ENCODE measurements around the gene RILPL2. TPM values are rescaled to one million over a fixed set of nuclear protein-coding genes. Genes with fewer than 3 reads are reported as not detected.
"Not testable (repeated sequence)": the region's sequence is repeated elsewhere in the genome, so short reads cannot be mapped to it uniquely, and the experiment has no call there.

Gene RILPL2
- total RNA-seq, 1 experiment from 2014 or later = 2.6 TPM

DNA sequence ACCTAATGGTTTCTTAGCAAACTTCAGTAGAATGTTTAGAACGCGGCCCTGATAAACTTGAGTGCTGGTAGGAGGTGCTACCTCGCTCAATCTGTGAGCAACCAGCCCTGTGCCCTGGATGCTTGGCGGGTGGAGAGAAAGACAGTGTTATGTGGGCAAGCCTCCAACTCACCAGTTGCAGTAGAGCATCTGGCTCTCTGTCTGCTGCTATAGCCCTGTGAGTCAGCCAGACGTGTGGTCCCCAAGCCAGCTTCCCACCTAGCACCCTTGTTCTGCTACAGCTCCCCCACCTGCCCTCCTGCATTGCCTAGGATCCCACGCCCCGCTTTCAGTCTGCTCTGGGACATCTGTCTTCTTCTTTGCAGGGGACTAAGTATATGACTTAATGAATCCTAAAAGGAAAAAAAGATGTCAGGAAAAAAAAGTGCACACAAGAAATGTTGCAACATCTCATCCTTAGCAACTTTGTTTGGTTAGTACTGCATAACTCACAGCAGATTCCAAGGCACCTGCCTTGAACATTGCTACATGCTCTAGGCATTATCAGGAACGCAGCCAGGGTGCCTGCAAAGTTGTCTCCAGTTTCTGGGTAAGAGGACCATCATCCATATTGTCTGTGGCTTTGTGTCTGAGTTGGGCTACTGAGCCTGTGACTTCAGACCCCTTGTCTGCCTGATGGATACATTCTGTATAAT is 35.0 kb upstream of the RILPL2 start:
- no peak overlapping the region for H3K4me3 Mint-ChIP-seq (ENCODE audit: unreplicated experiment)
- no peaks in the 10 kb centered on the region for H3K9me3 Mint-ChIP-seq (ENCODE audit: unreplicated experiment)
- no peaks in the 10 kb centered on the region for H3K27me3 Mint-ChIP-seq (ENCODE audit: insufficient read depth, unreplicated experiment)
- peak; percentile 65 for DNase-seq (ENCODE audit: unreplicated experiment)
- H3K27ac Mint-ChIP-seq (ENCODE audit: low read depth, unreplicated experiment) = peak overlapping the region; percentile 80
- intact Hi-C loops (cut with micrococcal nuclease) = no loop called here
- H3K36me3 Mint-ChIP-seq (ENCODE audit: insufficient read depth, unreplicated experiment) = peaks cover 58% of the 10 kb centered on the region
- TF ChIP-seq, protein P1, sequence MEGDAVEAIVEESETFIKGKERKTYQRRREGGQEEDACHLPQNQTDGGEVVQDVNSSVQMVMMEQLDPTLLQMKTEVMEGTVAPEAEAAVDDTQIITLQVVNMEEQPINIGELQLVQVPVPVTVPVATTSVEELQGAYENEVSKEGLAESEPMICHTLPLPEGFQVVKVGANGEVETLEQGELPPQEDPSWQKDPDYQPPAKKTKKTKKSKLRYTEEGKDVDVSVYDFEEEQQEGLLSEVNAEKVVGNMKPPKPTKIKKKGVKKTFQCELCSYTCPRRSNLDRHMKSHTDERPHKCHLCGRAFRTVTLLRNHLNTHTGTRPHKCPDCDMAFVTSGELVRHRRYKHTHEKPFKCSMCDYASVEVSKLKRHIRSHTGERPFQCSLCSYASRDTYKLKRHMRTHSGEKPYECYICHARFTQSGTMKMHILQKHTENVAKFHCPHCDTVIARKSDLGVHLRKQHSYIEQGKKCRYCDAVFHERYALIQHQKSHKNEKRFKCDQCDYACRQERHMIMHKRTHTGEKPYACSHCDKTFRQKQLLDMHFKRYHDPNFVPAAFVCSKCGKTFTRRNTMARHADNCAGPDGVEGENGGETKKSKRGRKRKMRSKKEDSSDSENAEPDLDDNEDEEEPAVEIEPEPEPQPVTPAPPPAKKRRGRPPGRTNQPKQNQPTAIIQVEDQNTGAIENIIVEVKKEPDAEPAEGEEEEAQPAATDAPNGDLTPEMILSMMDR (IDR thresholded peaks at IDR 0.05; ENCODE audit: unreplicated experiment) = no peak
- BruUV-seq (replicated peaks) = no TSS peak
- ChIA-PET CTCF (no interaction called here), POLR2A (interaction anchor here (0.6 to 1.1 kb wide), 4 partner anchors 92 to 239 kb away, joined by 3 to 4 read pairs (median 3); partner anchors contain the start of gene MPHOSPH9)
- no peaks in the 10 kb centered on the region for H3K4me1 Mint-ChIP-seq (ENCODE audit: insufficient read depth, unreplicated experiment)

DNA sequence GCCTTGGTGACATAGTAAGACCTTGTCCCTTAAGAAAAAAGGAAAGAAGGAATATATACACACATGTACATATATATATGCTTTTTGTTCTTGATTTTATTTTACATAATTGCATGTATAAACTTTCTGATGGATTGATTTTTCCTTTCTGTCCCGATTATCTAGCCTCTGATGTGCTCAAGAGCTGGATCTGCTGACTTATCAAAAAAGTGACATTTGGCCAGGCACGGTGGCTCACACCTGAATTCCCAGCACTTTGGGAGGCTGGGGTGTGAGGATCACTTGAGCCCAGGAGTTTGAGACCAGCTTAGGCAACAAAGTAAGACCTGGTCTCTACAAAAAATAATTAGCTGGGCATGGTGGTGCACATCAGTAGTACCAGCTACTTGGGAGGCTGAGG is 33.5 kb upstream of the RILPL2 start:
- Mint-ChIP-seq H3K4me3 (ENCODE audit: unreplicated experiment) (no peak overlapping the region), H3K36me3 (ENCODE audit: insufficient read depth, unreplicated experiment) (peaks cover 62% of the 10 kb centered on the region), H3K27me3 (ENCODE audit: insufficient read depth, unreplicated experiment) (no peaks in the 10 kb centered on the region), H3K9me3 (ENCODE audit: unreplicated experiment) (no peaks in the 10 kb centered on the region), H3K4me1 (ENCODE audit: insufficient read depth, unreplicated experiment) (no peaks in the 10 kb centered on the region), H3K27ac (ENCODE audit: low read depth, unreplicated experiment) (no peak overlapping the region)
- no TSS peak for BruUV-seq (replicated peaks)
- CTCF ChIA-PET = interaction anchor here (0.7 kb wide), 1 partner anchor 112 kb away, joined by 3 read pairs; no protein-coding TSS in a partner anchor
- intact Hi-C loops (cut with micrococcal nuclease) = no loop called here
- POLR2A ChIA-PET = interaction anchor here (0.6 to 0.8 kb wide), 3 partner anchors 24 to 417 kb away, joined by 3 to 4 read pairs (median 3); no protein-coding TSS in a partner anchor
- TF ChIP-seq, protein P1 (IDR thresholded peaks at IDR 0.05; ENCODE audit: unreplicated experiment) = no peak
- no peak for DNase-seq (ENCODE audit: unreplicated experiment)

DNA sequence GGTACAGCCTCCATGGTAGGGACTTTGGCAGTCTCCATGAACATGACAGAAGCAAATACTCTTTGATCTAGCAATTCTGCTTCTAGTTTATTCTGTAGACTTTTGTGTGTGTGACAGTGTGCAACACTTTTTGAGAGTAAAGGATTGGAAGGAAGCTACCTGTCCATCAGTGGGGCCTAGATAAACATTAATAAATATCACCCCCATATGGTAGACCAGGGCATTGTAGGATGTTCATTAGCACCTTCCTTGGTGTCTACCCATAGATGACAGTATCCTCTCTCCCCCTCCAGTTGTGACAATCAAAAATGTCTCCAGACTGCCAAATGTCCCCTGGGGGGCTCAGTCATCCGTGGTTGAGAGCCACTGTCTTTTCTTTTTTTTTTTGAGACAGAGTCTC is 32.3 kb upstream of the RILPL2 start:
- POLR2A ChIA-PET = interaction anchor here (1.0 kb wide), 1 partner anchor 9 kb away, joined by 3 read pairs; no protein-coding TSS in a partner anchor
- no TSS peak for BruUV-seq (replicated peaks)
- H3K27me3 Mint-ChIP-seq (ENCODE audit: insufficient read depth, unreplicated experiment) = no peaks in the 10 kb centered on the region

DNA sequence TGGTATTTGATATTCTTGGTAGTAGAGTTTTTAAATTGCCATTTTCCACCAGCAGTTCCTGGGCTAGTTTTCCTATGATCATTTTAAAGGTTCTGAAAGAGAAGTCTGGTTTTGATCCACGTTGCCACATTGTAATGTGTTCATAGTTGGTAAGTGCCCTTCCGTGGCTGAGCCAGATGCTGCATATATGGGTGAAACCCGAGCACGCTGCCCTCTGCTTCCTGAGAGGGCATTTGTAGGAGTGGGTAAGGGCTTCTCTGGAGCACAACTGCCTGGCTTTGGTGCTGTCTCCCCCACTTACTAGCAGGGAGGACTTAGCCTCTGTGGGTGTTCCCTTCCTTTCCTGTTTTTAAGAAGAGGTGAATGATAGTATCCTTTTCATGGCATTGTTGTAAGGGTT is 28.6 kb upstream of the RILPL2 start:
- Mint-ChIP-seq H3K4me3 (ENCODE audit: unreplicated experiment) (no peak overlapping the region), H3K4me1 (ENCODE audit: insufficient read depth, unreplicated experiment) (peaks cover 8% of the 10 kb centered on the region), H3K27ac (ENCODE audit: low read depth, unreplicated experiment) (no peak overlapping the region), H3K27me3 (ENCODE audit: insufficient read depth, unreplicated experiment) (no peaks in the 10 kb centered on the region), H3K36me3 (ENCODE audit: insufficient read depth, unreplicated experiment) (peaks cover 63% of the 10 kb centered on the region), H3K9me3 (ENCODE audit: unreplicated experiment) (no peaks in the 10 kb centered on the region)
- BruUV-seq (replicated peaks) = no TSS peak
- intact Hi-C loops (cut with micrococcal nuclease) = no loop called here
- ChIA-PET CTCF (no interaction called here), POLR2A (no interaction called here)
- DNase-seq (ENCODE audit: unreplicated experiment) = no peak
- TF ChIP-seq, protein P1 (IDR thresholded peaks at IDR 0.05; ENCODE audit: unreplicated experiment) = no peak

More for the DNA sequence above, 32.3 kb upstream of the RILPL2 start:
- H3K4me3 Mint-ChIP-seq (ENCODE audit: unreplicated experiment) = no peak overlapping the region
- no peaks in the 10 kb centered on the region for H3K4me1 Mint-ChIP-seq (ENCODE audit: insufficient read depth, unreplicated experiment)
- CTCF ChIA-PET = interaction anchor here (0.7 to 1.0 kb wide), 2 partner anchors 9 to 151 kb away, joined by 3 read pairs; no protein-coding TSS in a partner anchor
- TF ChIP-seq, protein P1 (IDR thresholded peaks at IDR 0.05; ENCODE audit: unreplicated experiment) = no peak
- H3K27ac Mint-ChIP-seq (ENCODE audit: low read depth, unreplicated experiment) = no peak overlapping the region
- no peak for DNase-seq (ENCODE audit: unreplicated experiment)
- H3K36me3 Mint-ChIP-seq (ENCODE audit: insufficient read depth, unreplicated experiment) = peaks cover 65% of the 10 kb centered on the region
- intact Hi-C loops (cut with micrococcal nuclease) = no loop called here
- no peaks in the 10 kb centered on the region for H3K9me3 Mint-ChIP-seq (ENCODE audit: unreplicated experiment)

DNA sequence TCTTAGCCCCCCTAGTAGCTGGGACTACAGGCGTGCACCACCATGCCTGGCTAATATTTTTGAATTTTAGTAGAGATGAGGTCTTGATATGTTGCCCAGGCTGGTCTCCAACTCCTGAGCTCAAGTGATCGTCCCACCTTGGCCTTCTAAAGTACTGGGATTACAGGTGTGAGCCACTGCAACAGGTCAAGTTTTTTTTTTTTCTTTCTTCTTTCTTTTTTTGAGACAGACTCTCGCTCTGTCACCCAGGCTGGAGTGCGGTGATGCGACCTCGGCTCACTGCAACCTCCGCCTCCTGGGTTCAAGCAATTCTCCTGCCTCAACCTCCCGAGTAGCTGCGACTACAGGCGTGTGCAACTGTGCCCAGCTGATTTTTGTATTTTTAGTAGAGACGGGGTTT is 26.7 kb upstream of the RILPL2 start:
- H3K4me3 Mint-ChIP-seq (ENCODE audit: unreplicated experiment); H3K9me3 Mint-ChIP-seq (ENCODE audit: unreplicated experiment); H3K27me3 Mint-ChIP-seq (ENCODE audit: insufficient read depth, unreplicated experiment); DNase-seq (ENCODE audit: unreplicated experiment); BruUV-seq (replicated peaks); H3K27ac Mint-ChIP-seq (ENCODE audit: low read depth, unreplicated experiment); intact Hi-C loops (cut with micrococcal nuclease): not testable (repeated sequence)
- Mint-ChIP-seq H3K4me1 (ENCODE audit: insufficient read depth, unreplicated experiment) (peaks cover 14% of the 10 kb centered on the region), H3K36me3 (ENCODE audit: insufficient read depth, unreplicated experiment) (peaks cover 76% of the 10 kb centered on the region)
- POLR2A ChIA-PET = interaction anchor here (0.6 kb wide), 1 partner anchor 54 kb away, joined by 5 read pairs; no protein-coding TSS in a partner anchor
- CTCF ChIA-PET = interaction anchor here (0.6 kb wide), 1 partner anchor 101 kb away, joined by 3 read pairs; no protein-coding TSS in a partner anchor

Data from MCF 10A (cell line).